Thyroid gland (tissue), 4 donors: ENCODE data around the gene DVL1.

Experiments
- POLR2A ChIP-seq, 2 donors: fragments of 450-650 bp; IDR thresholded peaks; one replicate each; pipeline ENCODE4 v1.6.1; 2017; ENCODE audit warnings: antibody characterized with exemption in 2 of 2, mild to moderate bottlenecking in 2 of 2, moderate library complexity in 1 of 2
- TF ChIP-seq, protein P1 (sequence below), 6 experiments: fragments of 200-600 bp in 3 of 6; fragments of 450-650 bp in 3 of 6; sonication (generic) in 3 of 6; IDR thresholded peaks; one replicate each; pipeline ENCODE4 v1.5.1; 2016 to 2019; ENCODE audit warnings: antibody characterized with exemption in 6 of 6, mild to moderate bottlenecking in 2 of 6, inconsistent platforms in 1 of 6, moderate library complexity in 1 of 6

DNA sequence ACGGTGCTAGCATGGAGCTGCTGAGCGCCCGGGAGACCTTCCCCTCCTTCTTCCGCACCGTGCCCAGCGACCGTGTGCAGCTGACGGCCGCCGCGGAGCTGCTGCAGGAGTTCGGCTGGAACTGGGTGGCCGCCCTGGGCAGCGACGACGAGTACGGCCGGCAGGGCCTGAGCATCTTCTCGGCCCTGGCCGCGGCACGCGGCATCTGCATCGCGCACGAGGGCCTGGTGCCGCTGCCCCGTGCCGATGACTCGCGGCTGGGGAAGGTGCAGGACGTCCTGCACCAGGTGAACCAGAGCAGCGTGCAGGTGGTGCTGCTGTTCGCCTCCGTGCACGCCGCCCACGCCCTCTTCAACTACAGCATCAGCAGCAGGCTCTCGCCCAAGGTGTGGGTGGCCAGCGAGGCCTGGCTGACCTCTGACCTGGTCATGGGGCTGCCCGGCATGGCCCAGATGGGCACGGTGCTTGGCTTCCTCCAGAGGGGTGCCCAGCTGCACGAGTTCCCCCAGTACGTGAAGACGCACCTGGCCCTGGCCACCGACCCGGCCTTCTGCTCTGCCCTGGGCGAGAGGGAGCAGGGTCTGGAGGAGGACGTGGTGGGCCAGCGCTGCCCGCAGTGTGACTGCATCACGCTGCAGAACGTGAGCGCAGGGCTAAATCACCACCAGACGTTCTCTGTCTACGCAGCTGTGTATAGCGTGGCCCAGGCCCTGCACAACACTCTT lies 17.0 kb downstream of the DVL1 start:
- no peak for TF ChIP-seq POLR2A (IDR thresholded peaks at IDR 0.05)
- TF ChIP-seq, protein P1, sequence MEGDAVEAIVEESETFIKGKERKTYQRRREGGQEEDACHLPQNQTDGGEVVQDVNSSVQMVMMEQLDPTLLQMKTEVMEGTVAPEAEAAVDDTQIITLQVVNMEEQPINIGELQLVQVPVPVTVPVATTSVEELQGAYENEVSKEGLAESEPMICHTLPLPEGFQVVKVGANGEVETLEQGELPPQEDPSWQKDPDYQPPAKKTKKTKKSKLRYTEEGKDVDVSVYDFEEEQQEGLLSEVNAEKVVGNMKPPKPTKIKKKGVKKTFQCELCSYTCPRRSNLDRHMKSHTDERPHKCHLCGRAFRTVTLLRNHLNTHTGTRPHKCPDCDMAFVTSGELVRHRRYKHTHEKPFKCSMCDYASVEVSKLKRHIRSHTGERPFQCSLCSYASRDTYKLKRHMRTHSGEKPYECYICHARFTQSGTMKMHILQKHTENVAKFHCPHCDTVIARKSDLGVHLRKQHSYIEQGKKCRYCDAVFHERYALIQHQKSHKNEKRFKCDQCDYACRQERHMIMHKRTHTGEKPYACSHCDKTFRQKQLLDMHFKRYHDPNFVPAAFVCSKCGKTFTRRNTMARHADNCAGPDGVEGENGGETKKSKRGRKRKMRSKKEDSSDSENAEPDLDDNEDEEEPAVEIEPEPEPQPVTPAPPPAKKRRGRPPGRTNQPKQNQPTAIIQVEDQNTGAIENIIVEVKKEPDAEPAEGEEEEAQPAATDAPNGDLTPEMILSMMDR (IDR thresholded peaks at IDR 0.05): no peak
